H1 (cell line): ENCODE measurements around the gene LRRC56. TPM values are rescaled to one million over a fixed set of nuclear protein-coding genes. Genes with fewer than 3 reads are reported as not detected.

ENCODE experiments used
- CTCF ChIA-PET: fragments of 300-600 bp; sonication (Branson Sonifier 250); formaldehyde crosslinking; loops from one replicate; lab custom pipeline; 2021; ENCODE audit not compliant: partially characterized antibody; lab: Charles Lee
- POLR2A ChIA-PET: fragments of 300-600 bp; sonication (Branson Sonifier 250); formaldehyde crosslinking; loops from one replicate; lab custom pipeline; 2021; ENCODE audit warnings: inconsistent platforms; ENCODE audit not compliant: partially characterized antibody; lab: Charles Lee
- DNase-seq, 2 experiments: peaks; one replicate each; pipeline versions ENCODE4 v3.0.0 to v3.0.0-alpha.2; 2010 to 2022; ENCODE audit warnings: low spot score in 2 of 2, low read depth in 1 of 2, mixed read lengths in 1 of 2
- FAIRE-seq: peaks from 2 replicates; lab custom pipeline; 2011; peaks lifted over from hg19 to GRCh38; lab: Jason Lieb, UNC
- H2AFZ ChIP-seq: 2 replicates; pipeline ENCODE4 v1.8.1; 2012; ENCODE audit warnings: low read length, inconsistent platforms
- H2AK5ac ChIP-seq: 2 replicates; pipeline ENCODE4 v1.6.1; 2013; ENCODE audit warnings: low read depth, low read length
- H2BK120ac ChIP-seq: replicated peaks from 2 replicates; pipeline ENCODE3; 2013; ENCODE audit warnings: low read depth, low read length, inconsistent platforms
- H2BK12ac ChIP-seq: 2 replicates; pipeline ENCODE4 v1.6.1; 2013; ENCODE audit warnings: low read depth, low read length
- H2BK15ac ChIP-seq: 2 replicates; pipeline ENCODE4 v1.6.1; 2013; ENCODE audit warnings: low read length
- H2BK20ac ChIP-seq: 2 replicates; pipeline ENCODE4 v1.6.1; 2013; ENCODE audit warnings: low read length
- H2BK5ac ChIP-seq: 2 replicates; pipeline ENCODE4 v1.6.1; 2013; ENCODE audit warnings: low read depth, low read length
- H3K14ac ChIP-seq: 2 replicates; pipeline ENCODE4 v1.6.1; 2013; ENCODE audit warnings: inconsistent platforms; ENCODE audit not compliant: insufficient read length
- H3K18ac ChIP-seq: 2 replicates; pipeline ENCODE4 v1.6.1; 2013; ENCODE audit warnings: low read length; ENCODE audit errors: extremely low read depth
- H3K23ac ChIP-seq: 2 replicates; pipeline ENCODE4 v1.6.1; 2013; ENCODE audit warnings: inconsistent platforms; ENCODE audit not compliant: insufficient read length
- H3K23me2 ChIP-seq: 2 replicates; pipeline ENCODE4 v1.6.1; 2013; ENCODE audit warnings: low read depth, low read length
- H3K27ac ChIP-seq: 2 replicates; pipeline ENCODE4 v1.6.1; 2011; ENCODE audit warnings: low read depth, low read length, inconsistent platforms
- H3K27me3 ChIP-seq, 4 experiments: replicated peaks in 1 of 4; 1 replicate in 1 of 4; 2 replicates in 3 of 4; pipeline versions ENCODE4 v1.6.1 to v1.8.1; 2011 to 2013; ENCODE audit warnings: low read length in 3 of 4, mild to moderate bottlenecking in 3 of 4, inconsistent platforms in 2 of 4, mixed read lengths in 2 of 4, moderate library complexity in 1 of 4; ENCODE audit not compliant: control insufficient read depth in 3 of 4, insufficient read depth in 3 of 4; ENCODE audit errors: extremely low read depth in 1 of 4
- H3K36me3 ChIP-seq, 4 experiments: 2 replicates each; pipeline versions ENCODE4 v1.6.1 to v1.8.1; 2011 to 2013; ENCODE audit warnings: mild to moderate bottlenecking in 4 of 4, low read length in 3 of 4, moderate library complexity in 2 of 4, control low read depth in 1 of 4, inconsistent platforms in 1 of 4; ENCODE audit not compliant: insufficient read depth in 4 of 4, control insufficient read depth in 2 of 4
- H3K4ac ChIP-seq: replicated peaks from 2 replicates; pipeline ENCODE3; 2013; ENCODE audit warnings: low read length, low read depth, mixed read lengths, inconsistent platforms; ENCODE audit not compliant: insufficient read length
- H3K4me1 ChIP-seq, 4 experiments: replicated peaks in 1 of 4; 1 replicate in 1 of 4; 2 replicates in 3 of 4; pipeline versions ENCODE4 v1.6.1 to v1.8.1; 2011 to 2013; ENCODE audit warnings: low read length in 3 of 4, inconsistent platforms in 2 of 4, mixed read lengths in 1 of 4; ENCODE audit not compliant: insufficient read depth in 4 of 4, control insufficient read depth in 3 of 4
- H3K4me2 ChIP-seq, 2 experiments: 2 replicates each; pipeline versions ENCODE4 v1.6.1 to v1.8.1; 2011 to 2013; ENCODE audit warnings: low read depth in 2 of 2, low read length in 2 of 2, control low read depth in 1 of 2, inconsistent platforms in 1 of 2, mild to moderate bottlenecking in 1 of 2; ENCODE audit not compliant: insufficient read depth in 1 of 2
- H3K4me3 ChIP-seq, 4 experiments: fragments of 200-600, 300-600 bp in 1 of 4; sonication (generic), shearing (Covaris generic), sonication (Bioruptor Twin) in 1 of 4; 2 replicates each; pipeline versions ENCODE4 v1.5.1 to v1.8.1; 2011 to 2016; ENCODE audit warnings: low read length in 4 of 4, low read depth in 3 of 4, control low read depth in 2 of 4, inconsistent platforms in 2 of 4, mild to moderate bottlenecking in 2 of 4, mixed read lengths in 1 of 4, moderate library complexity in 1 of 4; ENCODE audit not compliant: insufficient read depth in 2 of 4; ENCODE audit errors: extremely low read depth in 1 of 4
- H3K56ac ChIP-seq: replicated peaks from 2 replicates; pipeline ENCODE3; 2013; ENCODE audit warnings: low read depth, mild to moderate bottlenecking, mixed read lengths, low read length, inconsistent platforms; ENCODE audit not compliant: insufficient read length
- H3K79me1 ChIP-seq: 2 replicates; pipeline ENCODE4 v1.6.1; 2013; ENCODE audit warnings: low read depth, low read length, control low read depth
- H3K79me2 ChIP-seq, 2 experiments: 2 replicates each; pipeline versions ENCODE4 v1.6.1 to v1.8.1; 2012 to 2013; ENCODE audit warnings: low read length in 2 of 2, mild to moderate bottlenecking in 2 of 2, inconsistent platforms in 1 of 2; ENCODE audit not compliant: insufficient read depth in 2 of 2, control insufficient read depth in 1 of 2
- H3K9ac ChIP-seq, 4 experiments: replicated peaks in 1 of 4; 1 replicate in 1 of 4; 2 replicates in 3 of 4; pipeline versions ENCODE4 v1.6.1 to v1.8.1; 2011 to 2013; ENCODE audit warnings: low read depth in 3 of 4, low read length in 3 of 4, control low read depth in 2 of 4, mild to moderate bottlenecking in 2 of 4, moderate library complexity in 2 of 4, inconsistent platforms in 1 of 4; ENCODE audit errors: extremely low read depth in 1 of 4
- H3K9me3 ChIP-seq, 2 experiments: 2 replicates each; pipeline versions ENCODE4 v1.6.1 to v1.8.1; 2012 to 2013; ENCODE audit warnings: mild to moderate bottlenecking in 2 of 2, moderate library complexity in 2 of 2, control low read depth in 1 of 2, inconsistent platforms in 1 of 2, low read depth in 1 of 2, low read length in 1 of 2, mixed read lengths in 1 of 2; ENCODE audit not compliant: insufficient read depth in 2 of 2
- H4K20me1 ChIP-seq, 2 experiments: replicated peaks in 1 of 2; 2 replicates each; pipeline versions ENCODE3 to v1.8.1; 2011 to 2013; ENCODE audit warnings: inconsistent platforms in 2 of 2, low read length in 2 of 2, mild to moderate bottlenecking in 1 of 2; ENCODE audit not compliant: insufficient read depth in 2 of 2, control insufficient read depth in 1 of 2
- H4K5ac ChIP-seq: 2 replicates; pipeline ENCODE4 v1.6.1; 2013; ENCODE audit warnings: low read length, low read depth, mixed read lengths, inconsistent platforms; ENCODE audit not compliant: insufficient read length
- H4K8ac ChIP-seq: 2 replicates; pipeline ENCODE4 v1.8.0; 2013; ENCODE audit warnings: mild to moderate bottlenecking, moderate library complexity, low read length, inconsistent platforms; ENCODE audit not compliant: insufficient read depth; ENCODE audit errors: extremely low read depth
- H4K91ac ChIP-seq: replicated peaks from 2 replicates; pipeline ENCODE3; 2013; ENCODE audit warnings: low read length, mixed read lengths, inconsistent platforms; ENCODE audit not compliant: insufficient read length
- ASH2L ChIP-seq: fragments of 200-600, 300-600 bp; sonication (generic); IDR thresholded peaks from one replicate; pipeline ENCODE4 v1.7.1; 2017; ENCODE audit warnings: low read length
- CBX5 ChIP-seq: fragments of 300-800, 300-1000 bp; sonication (generic); IDR thresholded peaks from 2 replicates; pipeline ENCODE4 v1.7.1; 2016; ENCODE audit warnings: antibody characterized with exemption, low read length, low read depth
- KDM4A ChIP-seq: IDR thresholded peaks from one replicate; pipeline ENCODE4 v1.7.1; 2012; ENCODE audit warnings: low read depth, mild to moderate bottlenecking, moderate library complexity, low read length, inconsistent platforms; ENCODE audit not compliant: severe bottlenecking
- WGBS, 2 experiments: shearing (Covaris generic) in 1 of 2; methylation state at CpG; one replicate each; pipeline versions ENCODE4 v1.1.6 to v1.1.7; 2013 to 2015; ENCODE audit warnings: low lambda C conversion rate in 2 of 2, mixed read lengths in 2 of 2, inconsistent platforms in 1 of 2, low coverage in 1 of 2, missing lambda C conversion rate in 1 of 2; ENCODE audit not compliant: insufficient replicate concordance in 2 of 2, insufficient coverage in 1 of 2, insufficient read length in 1 of 2; ENCODE audit errors: extremely low coverage in 1 of 2, missing lambda C conversion rate in 1 of 2; 5-methylcytosine and 5-hydroxymethylcytosine counted together
- polyA plus RNA-seq, 7 experiments: library from polyadenylated mRNA; depleted of rRNA in 3 of 7; stranded (reverse) in 5 of 7; unstranded in 2 of 7; fragments of >200 nt in 5 of 7; fragments of 200-250 nt in 2 of 7; gene quantifications; 1 replicate in 5 of 7; 2 replicates in 1 of 7; 4 replicates in 1 of 7; pipeline versions ENCODE4 v1.2.1 to v1.2.3, GENCODE V29; 2011 to 2013; ENCODE audit warnings: missing spikeins in 2 of 7, mixed read lengths in 2 of 7
- total RNA-seq: library from RNA; stranded (reverse); fragmentation: NEBNext Ultra II Directional; extraction: Animal tissue kit (Norgen Biotek cat#: 25700); gene quantifications from 2 replicates; pipeline ENCODE4 v1.2.1, GENCODE V29; 2021

Gene LRRC56
- total and polyA plus RNA-seq, 2 of the 8 experiments (the other 6 are each of a cell fraction or from before 2014, with no cell fraction given), result 0.94 to 1.9 TPM

- no peak overlapping the region for H4K5ac ChIP-seq
- H3K79me1 ChIP-seq, result no peaks in the 10 kb centered on the region
- FAIRE-seq (no peak), DNase-seq (no peak)
- H3K36me3 ChIP-seq, result peaks cover 0 to 8% (median 2%) of the 10 kb centered on the region in 4 experiments; a peak in 4 of 8 replicates
- H3K27me3 ChIP-seq, result peaks cover 0 to 16% (median 6%) of the 10 kb centered on the region in 4 experiments; a peak in 5 of 7 replicates
- H3K9me3 ChIP-seq, result no peaks in the 10 kb centered on the region
- ChIA-PET POLR2A (interaction anchor here (0.5 to 2.5 kb wide), 6 partner anchors 11 to 89 kb away, joined by 3 to 11 read pairs (median 4); partner anchors contain the start of genes LMNTD2, PHRF1, RNH1 and SCT), CTCF (interaction anchor here (0.6 to 1.6 kb wide), 4 partner anchors 11 to 398 kb away, joined by 3 to 4 read pairs (median 4); no protein-coding TSS in a partner anchor)
- peak overlapping the region; percentile 69; the same call in 1 of the 2 replicates for H4K8ac ChIP-seq
- TF ChIP-seq ASH2L, result peak; percentile 2
- TF ChIP-seq KDM4A, result peak; percentile 8
- TF ChIP-seq CBX5, result no peak
- H3K27ac ChIP-seq, result no peak overlapping the region
- peak overlapping the region; percentile 24 to 81 (median 30) for H3K4me3 ChIP-seq
- no peaks in the 10 kb centered on the region for H3K79me2 ChIP-seq
- H3K9ac ChIP-seq, result no peak overlapping the region
- H3K56ac ChIP-seq, result no peak overlapping the region
- peak overlapping the region; percentile 51 for H4K91ac ChIP-seq
- 48% methylated on average over 19 of the region's 19 CpGs; no CpG with 5 or more reads in 1 of the 2 experiments for WGBS, 2 experiments
- H3K14ac ChIP-seq, result no peak overlapping the region
- H2BK5ac ChIP-seq, result peak overlapping the region; percentile 66; the same call in 1 of the 2 replicates
- no peak overlapping the region for H3K4ac ChIP-seq
- peaks cover 0 to 19% (median 10%) of the 10 kb centered on the region in 4 experiments; a peak in 5 of 7 replicates for H3K4me1 ChIP-seq
- H3K23me2 ChIP-seq, result peaks cover 21% of the 10 kb centered on the region; the same call in 1 of the 2 replicates
- peak overlapping the region; percentile 61 to 82 for H3K4me2 ChIP-seq
- no peak overlapping the region; the same call in 1 of the 2 replicates for H3K18ac ChIP-seq
- H2BK20ac ChIP-seq, result 0 out of 2 replicates have a peak overlapping the region, but pooled peaks have one; percentile 18
- peak overlapping the region; percentile 48; the same call in 1 of the 2 replicates for H2AK5ac ChIP-seq
- no peak overlapping the region for H2BK120ac ChIP-seq
- peak overlapping the region; percentile 40; the same call in 1 of the 2 replicates for H2BK15ac ChIP-seq
- H2AFZ ChIP-seq, result no peak overlapping the region
- no peak overlapping the region for H3K23ac ChIP-seq
- H2BK12ac ChIP-seq, result peak overlapping the region; percentile 39; the same call in 1 of the 2 replicates
- peaks cover 5 to 7% of the 10 kb centered on the region in 2 experiments for H4K20me1 ChIP-seq
These were observed 499 bp downstream of the LRRC56 start for GRCh38 chr11:537622-538430.
